ENCODE results near the gene FBXO28. TPM values are rescaled to one million over a fixed set of nuclear protein-coding genes. Genes with fewer than 3 reads are reported as not detected.

FBXO28 gene
- total RNA-seq, 6 experiments from 2014 or later = 34.3 to 41.8 (median 39.2) TPM

DNA sequence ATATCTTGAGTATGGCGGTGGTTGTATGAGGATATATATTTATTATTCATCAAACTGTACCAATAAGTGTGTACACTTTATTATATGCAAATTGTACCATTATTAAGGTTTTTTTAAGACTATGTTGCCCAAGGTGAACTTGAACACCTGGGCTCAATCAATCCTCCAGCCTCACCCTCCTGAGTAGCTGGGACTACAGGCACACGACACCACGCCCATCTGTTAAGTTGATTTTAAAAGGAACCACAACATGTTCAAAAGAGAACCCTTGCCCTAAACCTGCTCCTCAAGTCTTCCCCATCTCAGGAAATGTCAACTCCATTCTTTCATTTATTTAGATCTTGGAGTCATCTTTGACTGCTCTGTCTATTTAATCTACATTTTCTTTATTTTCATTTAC is 24.3 kb upstream of the FBXO28 start:
- Mint-ChIP-seq H3K4me3 (no peak overlapping the region), H3K9me3 (no peaks in the 10 kb centered on the region), H3K4me1 (ENCODE audit: low read depth) (peaks cover 18% of the 10 kb centered on the region), H3K27me3 (ENCODE audit: insufficient read depth) (no peaks in the 10 kb centered on the region; the same call in 1 of the 2 replicates), H3K27ac (no peak overlapping the region), H3K36me3 (ENCODE audit: low read depth) (no peaks in the 10 kb centered on the region)
- TF ChIP-seq, protein P1, sequence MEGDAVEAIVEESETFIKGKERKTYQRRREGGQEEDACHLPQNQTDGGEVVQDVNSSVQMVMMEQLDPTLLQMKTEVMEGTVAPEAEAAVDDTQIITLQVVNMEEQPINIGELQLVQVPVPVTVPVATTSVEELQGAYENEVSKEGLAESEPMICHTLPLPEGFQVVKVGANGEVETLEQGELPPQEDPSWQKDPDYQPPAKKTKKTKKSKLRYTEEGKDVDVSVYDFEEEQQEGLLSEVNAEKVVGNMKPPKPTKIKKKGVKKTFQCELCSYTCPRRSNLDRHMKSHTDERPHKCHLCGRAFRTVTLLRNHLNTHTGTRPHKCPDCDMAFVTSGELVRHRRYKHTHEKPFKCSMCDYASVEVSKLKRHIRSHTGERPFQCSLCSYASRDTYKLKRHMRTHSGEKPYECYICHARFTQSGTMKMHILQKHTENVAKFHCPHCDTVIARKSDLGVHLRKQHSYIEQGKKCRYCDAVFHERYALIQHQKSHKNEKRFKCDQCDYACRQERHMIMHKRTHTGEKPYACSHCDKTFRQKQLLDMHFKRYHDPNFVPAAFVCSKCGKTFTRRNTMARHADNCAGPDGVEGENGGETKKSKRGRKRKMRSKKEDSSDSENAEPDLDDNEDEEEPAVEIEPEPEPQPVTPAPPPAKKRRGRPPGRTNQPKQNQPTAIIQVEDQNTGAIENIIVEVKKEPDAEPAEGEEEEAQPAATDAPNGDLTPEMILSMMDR (IDR thresholded peaks at IDR 0.05) = no peak
- no peak for DNase-seq

DNA sequence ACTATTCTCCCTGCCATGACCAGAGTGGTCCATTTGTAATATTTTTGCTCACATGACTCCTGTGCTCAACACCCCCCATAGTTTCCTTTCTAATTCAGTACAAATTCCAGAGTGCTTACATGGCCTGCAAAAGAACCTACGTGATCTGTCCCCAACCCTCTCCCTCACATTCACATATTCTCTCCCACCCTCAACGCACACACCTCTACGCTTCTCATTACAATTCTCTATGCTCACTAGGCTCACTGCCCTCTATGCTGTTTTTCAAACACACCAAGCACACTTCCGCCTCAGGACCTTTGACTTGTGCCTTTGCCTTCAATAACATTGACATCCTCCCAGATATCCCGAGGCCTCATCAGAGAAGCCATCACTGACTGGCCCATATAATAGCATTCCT is 23.8 kb upstream of the FBXO28 start:
- Mint-ChIP-seq H3K27me3 (ENCODE audit: insufficient read depth) (no peaks in the 10 kb centered on the region; the same call in 1 of the 2 replicates), H3K9me3 (no peaks in the 10 kb centered on the region), H3K36me3 (ENCODE audit: low read depth) (no peaks in the 10 kb centered on the region), H3K27ac (no peak overlapping the region), H3K4me1 (ENCODE audit: low read depth) (peaks cover 18% of the 10 kb centered on the region), H3K4me3 (no peak overlapping the region)
- TF ChIP-seq, protein P1 (IDR thresholded peaks at IDR 0.05) = no peak
- no peak for DNase-seq

DNA sequence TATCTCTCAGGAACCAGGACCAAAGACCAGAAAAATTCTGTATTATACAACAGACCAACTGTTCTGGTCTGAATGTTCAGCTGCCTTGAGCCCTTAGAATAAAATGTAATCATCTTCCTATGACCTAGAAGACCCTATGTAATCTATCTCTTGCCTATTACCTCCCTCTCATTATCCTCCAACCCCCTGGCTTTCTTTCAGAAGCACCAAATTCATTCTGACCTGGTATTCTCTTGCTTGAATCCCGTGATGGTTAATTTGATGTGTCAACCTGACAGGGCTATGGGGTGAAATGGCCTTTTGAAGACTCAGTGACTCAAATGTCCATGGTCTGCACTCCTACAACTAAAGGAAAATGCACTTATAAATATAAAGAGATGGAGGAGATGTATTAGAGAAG is 21.8 kb upstream of the FBXO28 start:
- H3K27ac Mint-ChIP-seq = no peak overlapping the region
- H3K36me3 Mint-ChIP-seq (ENCODE audit: low read depth) = no peaks in the 10 kb centered on the region
- no peaks in the 10 kb centered on the region for H3K9me3 Mint-ChIP-seq
- no peak overlapping the region for H3K4me3 Mint-ChIP-seq
- H3K27me3 Mint-ChIP-seq (ENCODE audit: insufficient read depth) = peaks cover 5% of the 10 kb centered on the region
- TF ChIP-seq, protein P1 (IDR thresholded peaks at IDR 0.05) = no peak
- DNase-seq = no peak
- H3K4me1 Mint-ChIP-seq (ENCODE audit: low read depth) = peaks cover 17% of the 10 kb centered on the region

DNA sequence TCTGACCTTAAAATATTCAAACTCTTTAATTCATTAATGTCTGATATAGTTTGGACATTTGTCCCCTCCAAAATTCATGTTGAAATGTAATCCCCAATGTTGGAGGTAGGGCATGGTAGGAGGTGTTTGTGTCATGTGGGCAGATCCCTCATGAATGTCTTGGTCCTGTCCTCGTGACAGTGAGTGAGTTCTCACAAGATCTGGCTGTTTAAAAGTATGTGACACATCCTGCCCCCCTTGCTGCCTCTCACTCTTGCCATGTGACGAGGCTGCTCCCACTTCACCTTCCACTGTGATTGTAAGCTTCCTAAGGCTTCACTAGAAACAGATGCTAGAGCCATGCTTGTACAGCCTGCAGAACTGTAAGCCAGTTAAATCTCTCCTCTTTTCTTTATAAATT is 21.3 kb upstream of the FBXO28 start:
- H3K9me3 Mint-ChIP-seq = no peaks in the 10 kb centered on the region
- no peak for DNase-seq
- H3K4me1 Mint-ChIP-seq (ENCODE audit: low read depth) = peaks cover 12% of the 10 kb centered on the region
- no peak overlapping the region for H3K27ac Mint-ChIP-seq
- H3K4me3 Mint-ChIP-seq = no peak overlapping the region
- TF ChIP-seq, protein P1 (IDR thresholded peaks at IDR 0.05) = no peak
- H3K36me3 Mint-ChIP-seq (ENCODE audit: low read depth) = no peaks in the 10 kb centered on the region
- peaks cover 7% of the 10 kb centered on the region for H3K27me3 Mint-ChIP-seq (ENCODE audit: insufficient read depth)

DNA sequence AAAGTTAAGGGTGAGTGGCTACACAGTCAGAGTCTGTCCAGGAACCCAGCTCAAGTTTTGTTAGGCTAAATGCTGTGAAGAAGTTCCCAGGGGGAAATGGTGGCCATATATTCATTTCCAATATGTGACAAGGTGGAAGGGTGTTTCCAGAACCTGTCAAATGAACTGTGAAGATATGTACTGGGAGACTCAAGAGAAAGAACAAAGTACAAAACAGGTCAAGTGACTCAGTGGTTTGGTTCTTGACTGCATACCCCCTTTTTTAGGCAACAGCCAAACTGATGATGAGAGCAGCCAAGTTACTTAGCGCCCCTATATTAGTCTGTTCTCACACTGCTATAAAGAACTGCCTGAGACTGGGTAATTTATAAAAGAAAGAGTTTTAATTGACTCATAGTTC is 18.6 kb upstream of the FBXO28 start:
- no peak for DNase-seq
- H3K4me3 Mint-ChIP-seq = no peak overlapping the region
- TF ChIP-seq, protein P1 (IDR thresholded peaks at IDR 0.05) = no peak
- H3K27ac Mint-ChIP-seq = no peak overlapping the region
- no peaks in the 10 kb centered on the region for H3K9me3 Mint-ChIP-seq
- H3K4me1 Mint-ChIP-seq (ENCODE audit: low read depth) = peaks cover 2% of the 10 kb centered on the region
- no peaks in the 10 kb centered on the region for H3K36me3 Mint-ChIP-seq (ENCODE audit: low read depth)
- H3K27me3 Mint-ChIP-seq (ENCODE audit: insufficient read depth) = peaks cover 13% of the 10 kb centered on the region

DNA sequence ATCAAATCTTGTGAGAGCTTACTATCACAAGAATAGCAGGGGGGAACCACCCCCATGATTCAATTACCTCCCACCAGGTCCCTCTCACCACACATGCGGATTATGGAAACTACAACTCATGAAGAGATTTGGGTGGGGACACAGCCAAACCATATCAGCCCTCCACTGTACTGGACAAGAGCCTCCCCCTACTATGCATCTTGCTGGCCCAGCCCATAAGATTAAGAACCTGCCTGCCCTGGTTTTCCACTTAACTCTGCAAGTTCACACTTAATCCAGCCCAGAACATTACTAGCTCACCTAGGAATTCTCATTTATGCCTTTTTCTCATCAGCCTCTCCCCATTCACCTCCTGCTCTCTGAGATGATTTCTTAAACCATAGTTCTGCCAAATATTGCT is 18.0 kb upstream of the FBXO28 start:
- H3K4me3 Mint-ChIP-seq = no peak overlapping the region
- no peak for DNase-seq
- TF ChIP-seq, protein P1 (IDR thresholded peaks at IDR 0.05) = no peak
- H3K4me1 Mint-ChIP-seq (ENCODE audit: low read depth) = no peaks in the 10 kb centered on the region
- no peak overlapping the region for H3K27ac Mint-ChIP-seq
- no peaks in the 10 kb centered on the region for H3K9me3 Mint-ChIP-seq
- H3K27me3 Mint-ChIP-seq (ENCODE audit: insufficient read depth) = peaks cover 13% of the 10 kb centered on the region
- no peaks in the 10 kb centered on the region for H3K36me3 Mint-ChIP-seq (ENCODE audit: low read depth)
